GM21360 (cell line): ENCODE data around the gene BTN2A1.
"Not testable (repeated sequence)": the region's sequence is repeated elsewhere in the genome, so short reads cannot be mapped to it uniquely, and the experiment has no call there.

Experiments used
- ATAC-seq: cut with Tn5 transposase; IDR thresholded peaks from one replicate; pipeline ENCODE4 v1.9.1; 2021; ENCODE audit warnings: mild to moderate bottlenecking, moderate library complexity; ENCODE audit not compliant: unreplicated experiment

BTN2A1 gene

GRCh38 chr6:26489996-26490964, 32.5 kb downstream of the BTN2A1 start:
- no peak for ATAC-seq

GRCh38 chr6:26491604-26492003, 33.8 kb downstream of the BTN2A1 start:
- ATAC-seq, result no peak

- no peak for ATAC-seq
Observed at GRCh38 chr6:26493258-26493657, 35.5 kb downstream of the BTN2A1 start.

GRCh38 chr6:26494117-26494516, 36.4 kb downstream of the BTN2A1 start:
- no peak for ATAC-seq

GRCh38 chr6:26495281-26495680, 37.5 kb downstream of the BTN2A1 start:
- ATAC-seq, result no peak

GRCh38 chr6:26497610-26498009, 39.9 kb downstream of the BTN2A1 start:
- no peak for ATAC-seq

GRCh38 chr6:26500102-26500501, 42.3 kb downstream of the BTN2A1 start, which contains the start of gene BTN1A1:
Gene BTN1A1 (plus strand): TSS chr6:26500303. CDS start chr6:26501287, 984 bp downstream.
- ATAC-seq, result no peak

- no peak for ATAC-seq
Observed at GRCh38 chr6:26501482-26501986, 43.8 kb downstream of the BTN2A1 start.

GRCh38 chr6:26502165-26502564, 44.4 kb downstream of the BTN2A1 start:
- no peak for ATAC-seq

GRCh38 chr6:26502626-26503025, 44.9 kb downstream of the BTN2A1 start:
- no peak for ATAC-seq

- no peak for ATAC-seq
Observed at GRCh38 chr6:26507658-26508057, 49.9 kb downstream of the BTN2A1 start.

GRCh38 chr6:26511033-26511432, 53.3 kb downstream of the BTN2A1 start:
- not testable (repeated sequence) for ATAC-seq

- ATAC-seq, result no peak
Observed at GRCh38 chr6:26514984-26515383, 57.2 kb downstream of the BTN2A1 start.

- no peak for ATAC-seq
Observed at GRCh38 chr6:26516481-26517427, 59.0 kb downstream of the BTN2A1 start.
